Dendritic cell treated with granulocyte-macrophage colony-stimulating factor and Interleukin-4, amounts not matched to agents 40 ng/mL and 50 ng/mL, for 4 days (primary cell): ENCODE data around the gene RAD51B.

Source experiments
- H3K27ac Mint-ChIP-seq: one replicate; pipeline ENCODE4 v1.8.0; 2022; ENCODE audit warnings: mild to moderate bottlenecking, mixed read lengths
- H3K27me3 Mint-ChIP-seq: one replicate; pipeline ENCODE4 v1.8.0; 2022; ENCODE audit warnings: mild to moderate bottlenecking, mixed read lengths
- H3K36me3 Mint-ChIP-seq: one replicate; pipeline ENCODE4 v1.8.0; 2022; ENCODE audit warnings: low read depth, mixed read lengths
- H3K4me1 Mint-ChIP-seq: one replicate; pipeline ENCODE4 v1.8.0; 2022; ENCODE audit warnings: low read depth, mixed read lengths
- H3K4me3 Mint-ChIP-seq: one replicate; pipeline ENCODE4 v1.8.0; 2022; ENCODE audit warnings: mild to moderate bottlenecking, moderate library complexity, mixed read lengths
- H3K9me3 Mint-ChIP-seq: one replicate; pipeline ENCODE4 v1.8.0; 2022; ENCODE audit warnings: mixed read lengths
- intact Hi-C: fragments of 100-400 bp; cut with micrococcal nuclease; formaldehyde crosslinking; loops from one replicate; pipeline ENCODE4 v1.15.0; 2022

RAD51B gene

DNA sequence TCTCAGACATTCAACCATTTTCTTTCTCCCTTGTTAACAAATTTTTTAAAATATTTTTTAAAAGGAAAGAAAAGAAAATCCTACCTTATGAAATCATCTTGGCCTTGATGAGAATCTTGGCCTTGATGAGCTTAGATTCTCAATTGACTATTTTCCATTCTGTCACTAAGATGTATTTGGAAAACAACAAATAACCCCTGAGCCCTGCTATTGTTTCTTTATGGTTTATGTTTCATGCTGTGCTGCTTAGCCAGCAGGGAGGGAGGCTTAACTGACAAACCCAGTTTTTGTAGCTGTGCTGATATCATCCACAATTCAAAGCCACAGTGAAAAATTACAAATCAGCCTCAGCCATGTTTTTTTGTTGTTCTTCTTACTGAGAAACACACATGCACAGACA, 404.1 kb downstream of the RAD51B start:
- Mint-ChIP-seq H3K27me3 (no peaks in the 10 kb centered on the region), H3K4me3 (no peak overlapping the region), H3K36me3 (no peaks in the 10 kb centered on the region), H3K9me3 (no peaks in the 10 kb centered on the region), H3K27ac (no peak overlapping the region), H3K4me1 (peaks cover 5% of the 10 kb centered on the region)
- intact Hi-C loops, result no loop called here

DNA sequence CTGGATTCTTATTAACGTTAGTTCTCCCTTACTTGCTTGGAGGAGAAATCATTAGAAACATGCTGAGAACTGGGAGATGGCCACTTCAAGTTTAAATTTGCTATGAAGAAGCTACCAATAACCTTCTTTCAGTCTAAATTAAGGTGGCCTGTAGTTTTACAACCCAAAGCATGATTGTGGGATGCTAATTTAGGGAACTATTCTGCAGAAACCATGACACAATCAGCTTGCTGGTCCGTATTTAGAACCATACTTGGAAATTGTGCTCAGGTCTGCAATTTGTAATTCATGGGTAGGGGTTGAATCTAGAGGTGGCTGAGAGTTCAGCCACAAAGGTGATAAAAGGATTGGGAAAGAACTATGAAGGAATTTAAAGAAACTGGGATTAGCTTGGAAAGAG, 405.7 kb downstream of the RAD51B start:
- peaks cover 11% of the 10 kb centered on the region for H3K4me1 Mint-ChIP-seq
- no peak overlapping the region for H3K27ac Mint-ChIP-seq
- H3K36me3 Mint-ChIP-seq, result no peaks in the 10 kb centered on the region
- no peak overlapping the region for H3K4me3 Mint-ChIP-seq
- intact Hi-C loops, result no loop called here
- no peaks in the 10 kb centered on the region for H3K9me3 Mint-ChIP-seq
- H3K27me3 Mint-ChIP-seq, result no peaks in the 10 kb centered on the region

DNA sequence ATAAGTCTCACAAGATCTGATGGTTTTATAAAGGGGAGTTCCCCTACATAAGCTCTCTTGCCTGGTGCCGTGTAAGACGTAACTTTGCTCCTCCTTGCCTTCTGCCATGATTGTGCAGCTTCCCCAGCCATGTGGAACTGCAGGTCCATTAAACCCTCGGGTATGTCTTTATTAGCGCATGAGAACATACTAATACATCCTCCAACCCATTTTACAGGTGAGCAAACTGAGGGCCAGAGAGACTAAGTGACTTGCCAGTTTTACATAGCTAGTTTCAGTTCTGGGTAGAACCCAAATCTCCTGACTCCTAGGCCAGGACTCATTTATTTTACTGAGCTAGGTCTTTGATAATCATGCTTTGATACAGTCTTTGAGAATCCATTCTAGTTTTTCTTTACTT, 406.9 kb downstream of the RAD51B start:
- intact Hi-C loops, result no loop called here
- H3K36me3 Mint-ChIP-seq, result no peaks in the 10 kb centered on the region
- no peaks in the 10 kb centered on the region for H3K27me3 Mint-ChIP-seq
- no peak overlapping the region for H3K4me3 Mint-ChIP-seq
- H3K9me3 Mint-ChIP-seq, result no peaks in the 10 kb centered on the region
- H3K4me1 Mint-ChIP-seq, result peaks cover 11% of the 10 kb centered on the region
- H3K27ac Mint-ChIP-seq, result no peak overlapping the region

DNA sequence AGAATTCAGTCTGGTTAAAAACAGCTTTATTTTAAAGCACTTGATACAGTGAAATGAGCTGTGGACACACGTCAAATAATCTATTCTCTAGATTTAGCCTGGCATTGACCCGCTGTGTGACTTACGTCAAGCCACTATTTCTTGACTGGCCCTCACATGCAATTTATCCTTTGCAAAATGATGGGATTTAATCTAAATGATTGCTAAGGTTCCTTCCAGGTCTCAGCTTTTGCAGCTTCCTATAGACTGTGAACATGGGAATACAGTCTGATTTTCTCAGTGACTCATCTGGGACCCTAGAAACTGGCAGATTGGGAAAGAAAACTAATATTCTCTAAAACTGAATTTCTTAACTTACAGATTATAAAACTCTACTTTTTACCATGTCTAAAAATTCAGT, 409.1 kb downstream of the RAD51B start:
- Mint-ChIP-seq H3K36me3 (no peaks in the 10 kb centered on the region), H3K4me1 (peaks cover 11% of the 10 kb centered on the region), H3K4me3 (no peak overlapping the region), H3K9me3 (no peaks in the 10 kb centered on the region), H3K27me3 (no peaks in the 10 kb centered on the region), H3K27ac (no peak overlapping the region)
- intact Hi-C loops, result no loop called here

- no peak overlapping the region for H3K4me3 Mint-ChIP-seq
- H3K36me3 Mint-ChIP-seq, result no peaks in the 10 kb centered on the region
- H3K9me3 Mint-ChIP-seq, result no peaks in the 10 kb centered on the region
- peaks cover 11% of the 10 kb centered on the region for H3K4me1 Mint-ChIP-seq
- no peaks in the 10 kb centered on the region for H3K27me3 Mint-ChIP-seq
- intact Hi-C loops, result no loop called here
- no peak overlapping the region for H3K27ac Mint-ChIP-seq
Observed at GRCh38 chr14:68229423-68230100, 410.0 kb downstream of the RAD51B start.

DNA sequence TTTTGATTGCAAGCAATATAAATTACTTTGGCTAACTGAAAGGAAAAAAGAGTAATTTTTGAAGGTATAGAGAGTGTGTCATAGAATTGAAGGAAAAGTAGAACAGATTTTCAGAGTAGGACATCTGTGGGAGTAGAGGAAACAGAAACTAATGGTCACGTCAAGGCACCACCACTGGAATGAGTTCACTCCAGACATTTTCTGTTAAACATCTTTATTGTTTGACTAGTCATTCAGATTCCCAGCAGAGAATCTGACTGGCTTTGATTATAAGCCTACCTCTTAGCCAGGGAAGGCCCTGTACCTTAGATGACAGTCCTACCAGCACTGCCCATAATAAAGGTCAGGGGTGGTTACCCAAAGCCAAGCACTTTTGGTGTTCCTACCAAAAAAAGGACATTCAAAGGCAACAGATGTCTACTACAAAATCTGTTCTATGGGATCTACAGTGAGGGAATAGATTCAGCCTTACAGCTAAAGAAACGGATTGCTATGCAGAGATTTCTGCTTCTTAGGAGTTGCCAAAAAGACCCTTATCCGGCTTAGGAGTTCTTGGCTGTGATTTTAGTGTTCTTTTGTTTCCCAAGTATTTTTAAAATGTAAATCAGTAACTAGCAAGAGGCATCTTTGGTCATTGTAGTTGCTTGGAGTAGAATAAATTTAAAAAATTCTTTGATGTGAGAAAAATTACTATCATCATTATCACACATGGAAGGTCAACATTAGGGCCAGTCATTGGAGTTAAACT, 410.8 kb downstream of the RAD51B start:
- Mint-ChIP-seq H3K4me3 (no peak overlapping the region), H3K36me3 (no peaks in the 10 kb centered on the region), H3K27ac (no peak overlapping the region), H3K27me3 (no peaks in the 10 kb centered on the region), H3K9me3 (no peaks in the 10 kb centered on the region), H3K4me1 (peaks cover 9% of the 10 kb centered on the region)
- intact Hi-C loops, result no loop called here

DNA sequence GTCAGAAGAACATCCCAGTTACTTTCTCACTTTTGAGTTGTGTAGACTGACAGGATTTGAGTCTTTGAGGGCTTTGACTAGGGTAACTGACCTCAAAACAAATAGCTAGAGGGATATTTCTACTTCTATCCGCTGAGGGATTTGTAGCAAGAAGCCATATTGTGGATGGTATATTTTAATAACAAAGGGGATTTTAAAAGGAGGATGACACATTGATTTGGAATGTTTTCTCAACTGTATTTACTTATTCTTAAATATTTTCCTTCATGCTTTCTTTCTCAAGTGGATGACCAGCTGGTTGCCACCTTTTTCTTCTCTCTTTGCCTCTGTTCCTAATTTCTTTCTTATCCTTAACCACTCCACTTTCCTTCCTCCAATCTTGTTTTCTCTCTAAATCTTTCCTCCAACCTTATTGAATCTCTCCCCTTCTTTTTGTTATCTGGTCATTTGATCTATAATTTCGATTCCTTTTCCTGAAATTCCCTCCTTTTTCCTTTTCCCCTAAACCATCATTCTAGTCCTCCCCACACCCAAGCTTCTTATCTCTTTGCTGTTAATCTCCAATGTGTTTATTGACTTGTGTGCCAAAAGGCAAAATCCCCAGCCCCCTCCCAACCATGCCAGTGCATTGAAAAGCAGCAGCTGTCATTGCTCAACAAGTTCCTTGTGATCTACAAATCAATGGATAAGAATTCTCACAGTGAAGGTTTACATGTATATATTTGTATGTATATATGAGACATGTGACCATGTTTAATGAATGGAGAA, 411.6 kb downstream of the RAD51B start:
- intact Hi-C loops, result no loop called here
- H3K9me3 Mint-ChIP-seq, result no peaks in the 10 kb centered on the region
- no peaks in the 10 kb centered on the region for H3K27me3 Mint-ChIP-seq
- peaks cover 6% of the 10 kb centered on the region for H3K4me1 Mint-ChIP-seq
- no peak overlapping the region for H3K27ac Mint-ChIP-seq
- no peak overlapping the region for H3K4me3 Mint-ChIP-seq
- H3K36me3 Mint-ChIP-seq, result no peaks in the 10 kb centered on the region

GRCh38 chr14:68231898-68232297, 412.3 kb downstream of the RAD51B start:
- Mint-ChIP-seq H3K9me3 (no peaks in the 10 kb centered on the region), H3K27me3 (no peaks in the 10 kb centered on the region), H3K4me1 (peaks cover 6% of the 10 kb centered on the region), H3K36me3 (no peaks in the 10 kb centered on the region), H3K4me3 (no peak overlapping the region), H3K27ac (no peak overlapping the region)
- intact Hi-C loops, result no loop called here

GRCh38 chr14:68232300-68233055, 412.9 kb downstream of the RAD51B start:
- no peaks in the 10 kb centered on the region for H3K27me3 Mint-ChIP-seq
- H3K36me3 Mint-ChIP-seq, result no peaks in the 10 kb centered on the region
- H3K4me1 Mint-ChIP-seq, result peaks cover 9% of the 10 kb centered on the region
- no peak overlapping the region for H3K4me3 Mint-ChIP-seq
- no peak overlapping the region for H3K27ac Mint-ChIP-seq
- intact Hi-C loops, result no loop called here
- H3K9me3 Mint-ChIP-seq, result no peaks in the 10 kb centered on the region

GRCh38 chr14:68233101-68233784, 413.7 kb downstream of the RAD51B start:
- intact Hi-C loops, result no loop called here
- Mint-ChIP-seq H3K4me3 (no peak overlapping the region), H3K36me3 (no peaks in the 10 kb centered on the region), H3K27ac (no peak overlapping the region), H3K27me3 (no peaks in the 10 kb centered on the region), H3K4me1 (peaks cover 14% of the 10 kb centered on the region), H3K9me3 (no peaks in the 10 kb centered on the region)

DNA sequence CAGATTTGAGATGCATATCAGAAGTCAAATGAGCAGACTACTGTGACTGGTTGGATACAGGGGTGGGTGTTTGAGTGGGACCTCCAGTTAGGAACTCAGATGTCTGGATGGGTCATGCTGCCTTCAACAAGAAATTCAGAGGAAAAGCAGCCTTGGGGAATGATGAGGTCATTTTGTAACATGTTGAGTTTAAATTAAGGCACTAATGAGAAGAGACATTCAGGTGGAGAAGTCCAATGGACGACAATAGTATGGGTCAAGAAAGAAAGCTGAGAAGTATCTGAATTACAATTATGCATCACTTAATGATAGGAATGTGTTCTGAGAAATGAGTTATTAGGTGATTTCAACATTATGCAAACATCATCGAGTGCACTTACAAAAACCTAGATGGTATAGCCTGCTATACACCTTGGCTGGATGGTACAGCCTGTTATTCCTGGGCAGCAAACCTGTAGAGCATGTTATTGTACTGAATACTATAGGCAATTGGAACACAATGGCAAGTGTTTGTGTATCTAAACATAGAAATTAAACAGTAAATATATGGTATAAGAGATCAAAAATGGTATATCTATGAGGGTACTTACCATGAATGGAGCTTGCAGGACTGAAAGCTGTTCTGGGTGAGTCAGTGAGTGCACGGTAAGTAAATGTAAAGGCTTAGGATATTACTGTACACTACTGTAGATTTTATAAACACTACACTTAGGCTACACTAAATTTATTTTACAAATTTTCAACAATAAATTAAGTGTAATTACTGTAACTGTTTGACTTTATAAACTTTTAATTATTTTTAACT, 414.7 kb downstream of the RAD51B start:
- Mint-ChIP-seq H3K9me3 (no peaks in the 10 kb centered on the region), H3K4me3 (no peak overlapping the region), H3K4me1 (peaks cover 16% of the 10 kb centered on the region), H3K27ac (no peak overlapping the region), H3K27me3 (no peaks in the 10 kb centered on the region), H3K36me3 (no peaks in the 10 kb centered on the region)
- intact Hi-C loops, result no loop called here

- no peaks in the 10 kb centered on the region for H3K9me3 Mint-ChIP-seq
- intact Hi-C loops, result no loop called here
- H3K27ac Mint-ChIP-seq, result no peak overlapping the region
- peaks cover 17% of the 10 kb centered on the region for H3K4me1 Mint-ChIP-seq
- H3K36me3 Mint-ChIP-seq, result no peaks in the 10 kb centered on the region
- H3K4me3 Mint-ChIP-seq, result no peak overlapping the region
- H3K27me3 Mint-ChIP-seq, result no peaks in the 10 kb centered on the region
Observed at GRCh38 chr14:68235011-68235410, 415.4 kb downstream of the RAD51B start.
